T follicular helper cell (primary cell): ENCODE data around the gene STRA8.
"Not testable (repeated sequence)": the region's sequence is repeated elsewhere in the genome, so short reads cannot be mapped to it uniquely, and the experiment has no call there.

Experiments
- DNase-seq: peaks from one replicate; pipeline ENCODE4 v3.0.0-alpha.2; 2020; ENCODE audit warnings: low read depth

STRA8 gene

GRCh38 chr7:135204876-135205275 lies 28.8 kb upstream of the STRA8 start:
- no peak for DNase-seq

- no peak for DNase-seq
These were observed 27.8 kb upstream of the STRA8 start for GRCh38 chr7:135205850-135206249.

GRCh38 chr7:135206941-135207391 lies 26.7 kb upstream of the STRA8 start:
- no peak for DNase-seq

- DNase-seq = no peak
These were observed 26.1 kb upstream of the STRA8 start for GRCh38 chr7:135207406-135208101.

GRCh38 chr7:135208102-135208793 lies 25.4 kb upstream of the STRA8 start:
- no peak for DNase-seq

GRCh38 chr7:135209225-135209834 lies 24.3 kb upstream of the STRA8 start:
- no peak for DNase-seq

GRCh38 chr7:135210888-135211178 lies 22.8 kb upstream of the STRA8 start:
- no peak for DNase-seq

GRCh38 chr7:135211179-135211945 lies 22.3 kb upstream of the STRA8 start, which contains the start of gene WDR91:
Gene WDR91 (minus strand): TSS chr7:135211526. CDS start chr7:135211502, 24 bp downstream.
- peak; percentile 95 for DNase-seq

- DNase-seq = not testable (repeated sequence)
These were observed 21.5 kb upstream of the STRA8 start for GRCh38 chr7:135211946-135212685.

- DNase-seq = no peak
These were observed 19.8 kb upstream of the STRA8 start for GRCh38 chr7:135213831-135214230.

GRCh38 chr7:135215180-135215579 lies 18.5 kb upstream of the STRA8 start:
- DNase-seq = no peak

GRCh38 chr7:135215698-135216097 lies 17.9 kb upstream of the STRA8 start:
- no peak for DNase-seq

- DNase-seq = no peak
These were observed 15.8 kb upstream of the STRA8 start for GRCh38 chr7:135217645-135218509.

GRCh38 chr7:135224027-135224426 lies 9.6 kb upstream of the STRA8 start:
- DNase-seq = no peak

GRCh38 chr7:135231686-135232085 lies 2.0 kb upstream of the STRA8 start:
- DNase-seq = no peak

- DNase-seq = no peak
These were observed 1.6 kb upstream of the STRA8 start for GRCh38 chr7:135232087-135232486.

GRCh38 chr7:135232720-135233119 lies 918 bp upstream of the STRA8 start:
- DNase-seq = no peak

GRCh38 chr7:135234095-135234494 lies 457 bp downstream of the STRA8 start:
- not testable (repeated sequence) for DNase-seq

GRCh38 chr7:135234727-135235126 lies 1.1 kb downstream of the STRA8 start:
- DNase-seq = no peak

GRCh38 chr7:135235841-135236240 lies 2.2 kb downstream of the STRA8 start:
- no peak for DNase-seq

GRCh38 chr7:135236727-135237126 lies 3.1 kb downstream of the STRA8 start:
- DNase-seq = no peak
